Non-pigmented ciliary epithelial cell (primary cell): ENCODE results near the gene ELN.

Source experiments
- DNase-seq: peaks from one replicate; pipeline ENCODE4 v3.0.0-alpha.2; 2010; ENCODE audit warnings: low read depth

The ELN gene

GRCh38 chr7:74023786-74024185 is 4.2 kb upstream of the ELN start:
- DNase-seq, result no peak

GRCh38 chr7:74025146-74025545 is 2.8 kb upstream of the ELN start:
- no peak for DNase-seq

- DNase-seq, result no peak
These were observed 2.2 kb upstream of the ELN start for GRCh38 chr7:74025730-74026129.

- DNase-seq, result no peak
These were observed 1.5 kb upstream of the ELN start for GRCh38 chr7:74026406-74026902.

GRCh38 chr7:74026903-74027682 is 880 bp upstream of the ELN start:
- no peak for DNase-seq

- no peak for DNase-seq
These were observed 407 bp downstream of the ELN start for GRCh38 chr7:74028321-74028838.

- no peak for DNase-seq
These were observed 1.3 kb downstream of the ELN start for GRCh38 chr7:74029089-74029785.

- no peak for DNase-seq
These were observed 2.0 kb downstream of the ELN start for GRCh38 chr7:74029991-74030415.

GRCh38 chr7:74030861-74031260 is 2.9 kb downstream of the ELN start:
- DNase-seq, result no peak

- DNase-seq, result no peak
These were observed 3.6 kb downstream of the ELN start for GRCh38 chr7:74031403-74032190.

- peak; percentile 20 for DNase-seq
These were observed 4.2 kb downstream of the ELN start for GRCh38 chr7:74032191-74032490.

- DNase-seq, result no peak
These were observed 4.8 kb downstream of the ELN start for GRCh38 chr7:74032624-74033371.

GRCh38 chr7:74033372-74034311 is 5.7 kb downstream of the ELN start:
- no peak for DNase-seq

- no peak for DNase-seq
These were observed 9.6 kb downstream of the ELN start for GRCh38 chr7:74037609-74038008.

GRCh38 chr7:74038194-74038961 is 10.4 kb downstream of the ELN start:
- DNase-seq, result no peak

GRCh38 chr7:74039337-74039736 is 11.4 kb downstream of the ELN start:
- no peak for DNase-seq

- no peak for DNase-seq
These were observed 12.3 kb downstream of the ELN start for GRCh38 chr7:74040101-74040790.

GRCh38 chr7:74040791-74041520 is 13.0 kb downstream of the ELN start:
- no peak for DNase-seq
